HepG2 (cell line): ENCODE data around the gene CDK5RAP2. TPM values are rescaled to one million over a fixed set of nuclear protein-coding genes. Genes with fewer than 3 reads are reported as not detected.

ENCODE experiments used
- ATAC-seq: fragments of 200-7000 bp; cut with Tn5 transposase; 3 replicates; pipeline ENCODE4 v1.9.1; 2020; ENCODE audit warnings: mild to moderate bottlenecking, moderate library complexity
- BruUV-seq: library from RNA; stranded (reverse); fragments of 400-500 nt; replicated peaks from 2 replicates; lab custom pipeline; 2021; lab: Mats Ljungman, UMichigan
- CTCF ChIA-PET: fragments of 300-600 bp; formaldehyde crosslinking; extraction: SDS; loops from one replicate; lab custom pipeline; 2021; ENCODE audit warnings: low total read pairs, inconsistent platforms, low intra/inter-chr PET ratio; lab: Yijun Ruan, JAX
- POLR2A ChIA-PET: fragments of 350-600 bp; sonication (Branson Sonifier 250); formaldehyde crosslinking; loops from one replicate; lab custom pipeline; 2020; ENCODE audit warnings: antibody characterized with exemption, inconsistent platforms; lab: Yijun Ruan, JAX
- DNase-seq: peaks from one replicate; pipeline ENCODE4 v3.0.0-alpha.2; 2015; ENCODE audit warnings: low spot score
- FAIRE-seq: peaks from 3 replicates; lab custom pipeline; 2011; peaks lifted over from hg19 to GRCh38; lab: Jason Lieb, UNC
- H2AFZ ChIP-seq: one replicate; pipeline ENCODE4 v1.6.1; 2011; ENCODE audit warnings: low read length, inconsistent platforms
- H3K27ac ChIP-seq: fragments of 300-600 bp; 3 replicates; pipeline ENCODE4 v1.8.0; 2011; ENCODE audit warnings: mixed run types, mild to moderate bottlenecking, mixed read lengths, low read length, inconsistent platforms; ENCODE audit not compliant: insufficient read depth; ENCODE audit errors: extremely low read length
- H3K27me3 ChIP-seq, 2 experiments: fragments of 200-600 bp in 1 of 2; 2 replicates in 1 of 2; 3 replicates in 1 of 2; pipeline versions ENCODE4 v1.6.0 to v1.8.0; 2011; ENCODE audit warnings: low read length in 2 of 2, mild to moderate bottlenecking in 2 of 2, moderate library complexity in 2 of 2, inconsistent platforms in 1 of 2; ENCODE audit not compliant: insufficient read depth in 2 of 2, control insufficient read depth in 1 of 2
- H3K36me3 ChIP-seq, 2 experiments: fragments of 200-600 bp in 1 of 2; replicated peaks in 1 of 2; 2 replicates in 1 of 2; 3 replicates in 1 of 2; pipeline versions ENCODE4 v1.5.1 to v1.8.0; 2011; ENCODE audit warnings: low read length in 2 of 2, inconsistent platforms in 1 of 2; ENCODE audit not compliant: insufficient read depth in 2 of 2, control insufficient read depth in 1 of 2
- H3K4me1 ChIP-seq: 2 replicates; pipeline ENCODE4 v1.5.1; 2012; ENCODE audit warnings: low read length, inconsistent platforms; ENCODE audit not compliant: insufficient read depth
- H3K4me2 ChIP-seq: 2 replicates; pipeline ENCODE4 v1.6.0; 2011; ENCODE audit warnings: low read depth, low read length, inconsistent platforms
- H3K4me3 ChIP-seq, 3 experiments: fragments of 200-600 bp in 1 of 3; sonication (generic), shearing (Covaris generic) in 1 of 3; replicated peaks in 1 of 3; 2 replicates each; pipeline ENCODE4 v1.5.1; 2011 to 2016; ENCODE audit warnings: low read length in 3 of 3, inconsistent platforms in 2 of 3, low read depth in 2 of 3, mild to moderate bottlenecking in 2 of 3, control low read depth in 1 of 3, mixed read lengths in 1 of 3; ENCODE audit not compliant: insufficient read depth in 1 of 3
- H3K79me2 ChIP-seq: one replicate; pipeline ENCODE4 v1.6.1; 2011; ENCODE audit warnings: low read length, inconsistent platforms; ENCODE audit not compliant: insufficient read depth
- H3K9ac ChIP-seq: 2 replicates; pipeline ENCODE4 v1.6.0; 2011; ENCODE audit warnings: mild to moderate bottlenecking, low read depth, low read length, inconsistent platforms; ENCODE audit not compliant: insufficient read depth
- H3K9me3 ChIP-seq: 2 replicates; pipeline ENCODE4 v1.5.1; 2012; ENCODE audit warnings: mild to moderate bottlenecking, low read length
- H4K20me1 ChIP-seq: 2 replicates; pipeline ENCODE4 v1.6.0; 2011; ENCODE audit warnings: inconsistent platforms, mild to moderate bottlenecking, low read length, moderate library complexity; ENCODE audit not compliant: insufficient read depth
- ARID3A ChIP-seq: IDR thresholded peaks from 2 replicates; pipeline ENCODE4 v1.6.1; 2012; ENCODE audit warnings: low read depth, low read length, improper control_type of control experiment
- ATF2 ChIP-seq: sonication (generic); formaldehyde crosslinking; IDR thresholded peaks from 2 replicates; pipeline ENCODE4 v1.4.0; 2020; ENCODE audit warnings: missing genetic modification reagents
- BCL6 ChIP-seq: IDR thresholded peaks from 2 replicates; pipeline ENCODE4 v1.6.1; 2016; ENCODE audit warnings: missing genetic modification reagents, missing compliant biosample characterization
- CTCF ChIP-seq: sonication (generic); formaldehyde crosslinking; IDR thresholded peaks from 2 replicates; pipeline ENCODE4 v1.5.0; 2020; ENCODE audit warnings: mild to moderate bottlenecking, missing genetic modification reagents, moderate library complexity
- GATAD2A ChIP-seq: IDR thresholded peaks from 2 replicates; pipeline ENCODE4 v1.6.1; 2016
- KAT8 ChIP-seq: IDR thresholded peaks from 2 replicates; pipeline ENCODE4 v1.6.1; 2016; ENCODE audit warnings: missing genetic modification reagents, missing compliant biosample characterization
- MAFF ChIP-seq: IDR thresholded peaks from 2 replicates; pipeline ENCODE4 v1.6.1; 2011; ENCODE audit warnings: low read depth, low read length, improper control_type of control experiment
- MAFK ChIP-seq, 2 experiments: IDR thresholded peaks in 1 of 2; conservative IDR thresholded peaks in 1 of 2; 2 replicates each; pipeline ENCODE4 v1.6.1; 2011; ENCODE audit warnings: improper control_type of control experiment in 2 of 2, low read length in 2 of 2
- MAZ ChIP-seq, 2 experiments: sonication (generic) in 1 of 2; formaldehyde crosslinking in 1 of 2; IDR thresholded peaks; 2 replicates each; pipeline versions ENCODE4 v1.5.0 to v1.6.1; 2012 to 2020; ENCODE audit warnings: low read depth in 2 of 2, mild to moderate bottlenecking in 2 of 2, borderline replicate concordance in 1 of 2, improper control_type of control experiment in 1 of 2, low read length in 1 of 2, missing genetic modification reagents in 1 of 2, moderate library complexity in 1 of 2
- RAD21 ChIP-seq: fragments of 450-650 bp; formaldehyde crosslinking; IDR thresholded peaks from 2 replicates; pipeline ENCODE4 v1.5.0; 2020; ENCODE audit warnings: mild to moderate bottlenecking
- RXRB ChIP-seq: IDR thresholded peaks from 2 replicates; pipeline ENCODE4 v1.6.1; 2016; ENCODE audit warnings: borderline replicate concordance, missing genetic modification reagents, missing compliant biosample characterization
- SAFB2 ChIP-seq: sonication (generic); formaldehyde crosslinking; IDR thresholded peaks from 2 replicates; pipeline ENCODE4 v1.5.1; 2020; ENCODE audit warnings: missing genetic modification reagents, low read depth, mild to moderate bottlenecking, borderline replicate concordance
- SMC3 ChIP-seq: IDR thresholded peaks from 2 replicates; pipeline ENCODE4 v1.6.1; 2011; ENCODE audit warnings: low read length, improper control_type of control experiment
- SNAPC2 ChIP-seq: sonication (generic); formaldehyde crosslinking; IDR thresholded peaks from 2 replicates; pipeline ENCODE4 v1.8.1; 2022; ENCODE audit warnings: mild to moderate bottlenecking, missing genetic modification reagents
- STAG1 ChIP-seq: sonication (generic); formaldehyde crosslinking; IDR thresholded peaks from 2 replicates; pipeline ENCODE4 v1.4.0; 2020; ENCODE audit warnings: missing genetic modification reagents
- ZSCAN5A ChIP-seq: sonication (generic); formaldehyde crosslinking; IDR thresholded peaks from 2 replicates; pipeline ENCODE4 v1.8.0; 2022; ENCODE audit warnings: mild to moderate bottlenecking, missing genetic modification reagents, borderline replicate concordance
- WGBS: methylation state at CpG from one replicate; pipeline ENCODE4 v1.1.6; 2017; ENCODE audit warnings: low lambda C conversion rate; 5-methylcytosine and 5-hydroxymethylcytosine counted together
- in situ Hi-C: cut with HindIII; loops from 2 replicates; pipeline ENCODE4 v1.10.0; 2017; ENCODE audit warnings: low pct_unique_long_range_greater_than_20kb; ENCODE audit not compliant: extremely low pct_ligation_motif_present
- intact Hi-C: fragments of 100-400 bp; cut with micrococcal nuclease; formaldehyde crosslinking; loops from one replicate; pipeline ENCODE4 v1.10.0; 2022; ENCODE audit not compliant: unreplicated experiment
- polyA plus RNA-seq, 8 experiments: library from polyadenylated mRNA; depleted of rRNA in 3 of 8; stranded (reverse) in 7 of 8; unstranded in 1 of 8; fragments of >200 nt; fragmentation: Illumina TruSeq in 4 of 8; extraction: Trizol in 4 of 8; gene quantifications; 2 replicates each; pipeline versions ENCODE4 v1.2.1 to v1.2.3, GENCODE V29; 2011 to 2016; ENCODE audit warnings: low read depth in 4 of 8, missing spikeins in 1 of 8, mixed read lengths in 1 of 8; ENCODE audit not compliant: insufficient read depth in 1 of 8
- total RNA-seq, 5 experiments: library from RNA; depleted of rRNA; stranded (reverse); fragments of >200 nt; fragmentation: Illumina TruSeq; extraction: Trizol; gene quantifications; 2 replicates each; pipeline ENCODE4 v1.2.3, GENCODE V29; 2016; ENCODE audit warnings: low read depth in 1 of 5

The CDK5RAP2 gene
- total and polyA plus RNA-seq, 2 of the 13 experiments (the other 11 are each of a cell fraction or from before 2014, with no cell fraction given) = 31.8 to 42.2 TPM

DNA sequence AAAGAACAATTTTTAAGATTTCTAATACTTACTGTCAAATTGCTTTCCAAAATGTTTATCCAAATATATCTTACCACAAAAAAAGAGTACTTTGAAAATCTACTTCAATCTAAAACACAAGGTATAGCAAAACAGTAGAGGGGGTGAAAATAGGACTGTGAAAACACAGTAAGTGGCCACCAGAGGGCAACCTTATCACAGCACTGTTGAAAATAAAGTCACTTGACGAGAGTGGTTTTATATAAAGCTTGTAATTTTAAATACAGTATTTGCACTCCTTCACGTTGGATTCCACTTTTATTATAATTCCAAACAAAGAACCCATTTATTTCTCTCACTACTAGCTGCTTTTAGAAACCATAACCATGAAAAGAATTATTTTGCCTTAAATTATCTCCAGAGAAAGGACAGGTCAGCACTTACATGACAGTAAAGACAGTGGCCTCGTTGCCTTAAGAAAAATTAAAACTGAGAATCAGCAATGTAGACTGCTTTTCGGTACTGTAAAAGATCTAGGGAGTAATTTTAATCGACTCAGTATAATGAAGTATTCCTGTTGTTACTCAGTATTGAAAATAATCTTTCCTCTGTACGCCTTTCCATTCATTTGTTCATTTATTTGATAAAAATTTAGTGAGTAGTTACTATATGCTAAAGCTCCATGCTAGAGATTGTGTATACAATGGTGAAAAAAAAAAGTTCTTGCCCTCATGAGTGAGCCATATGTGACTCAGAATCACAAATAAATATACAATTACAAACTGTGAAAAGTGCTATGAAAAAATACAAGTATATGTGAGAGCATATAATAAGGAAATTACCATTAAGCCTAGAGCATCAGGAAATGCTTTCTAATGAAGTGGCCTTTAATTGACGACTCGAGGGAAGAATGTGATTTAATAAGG, 40.0 kb upstream of the CDK5RAP2 start:
- no TSS peak for BruUV-seq
- POLR2A ChIA-PET = no interaction called here
- 0 out of 5 replicates have a peak, but pooled peaks cover 0 to 2% of the 10 kb centered on the region in 2 experiments for H3K36me3 ChIP-seq
- peak; percentile 77 for TF ChIP-seq CTCF (CRISPR knock-in tag)
- 0 out of 2 replicates have a peak, but pooled peaks have one; percentile 33 for TF ChIP-seq GATAD2A (CRISPR knock-in tag)
- TF ChIP-seq MAZ (IDR thresholded peaks at IDR 0.05; ENCODE audit: borderline replicate concordance, low read depth, low read length) = no peak
- TF ChIP-seq MAZ (CRISPR knock-in tag; IDR thresholded peaks at IDR 0.05; ENCODE audit: low read depth) = no peak
- TF ChIP-seq KAT8 (CRISPR knock-in tag) = 0 out of 2 replicates have a peak, but pooled peaks have one; percentile 18
- peak; percentile 13; the same call in 1 of the 2 replicates for TF ChIP-seq ARID3A
- TF ChIP-seq ZSCAN5A = no peak
- TF ChIP-seq STAG1 (CRISPR knock-in tag) = peak; percentile 80
- TF ChIP-seq MAFK (conservative IDR thresholded peaks at IDR 0.05 in 1 of 2, IDR thresholded peaks at IDR 0.05 in 1 of 2; ENCODE audit: low read length in 2 of 2) = peak; percentile 28 to 34; a peak in 2 of 4 replicates
- no peak for TF ChIP-seq ATF2 (CRISPR knock-in tag)
- TF ChIP-seq SMC3 = peak; percentile 74
- TF ChIP-seq RAD21 (CRISPR knock-in tag) = peak; percentile 73
- TF ChIP-seq MAFF = peak; percentile 36
- no peak for TF ChIP-seq SAFB2 (CRISPR knock-in tag)
- TF ChIP-seq BCL6 (CRISPR knock-in tag) = no peak
- TF ChIP-seq RXRB (CRISPR knock-in tag) = 0 out of 2 replicates have a peak, but pooled peaks have one; percentile 22
- 0 out of 2 replicates have a peak, but pooled peaks have one; percentile 10 for TF ChIP-seq SNAPC2

More for the DNA sequence above, 40.0 kb upstream of the CDK5RAP2 start:
- no peak overlapping the region for H3K9ac ChIP-seq
- H3K79me2 ChIP-seq = no peaks in the 10 kb centered on the region
- WGBS = 54% methylated on average over 8 of the region's 8 CpGs
- peak; percentile 77 for ATAC-seq
- no peaks in the 10 kb centered on the region for H4K20me1 ChIP-seq
- H3K4me3 ChIP-seq = no peak overlapping the region
- peak; percentile 70 for FAIRE-seq
- CTCF ChIA-PET = interaction anchor here (2.0 kb wide), 1 partner anchor 123 kb away, joined by 10 read pairs; no protein-coding TSS in a partner anchor
- no peaks in the 10 kb centered on the region for H3K9me3 ChIP-seq
- DNase-seq = peak; percentile 56
- no peak overlapping the region for H3K4me2 ChIP-seq
- H3K27me3 ChIP-seq = no peaks in the 10 kb centered on the region
- no peak overlapping the region for H2AFZ ChIP-seq
- no peak overlapping the region for H3K27ac ChIP-seq
- H3K4me1 ChIP-seq = peaks cover 12% of the 10 kb centered on the region
- in situ Hi-C loops = loop anchor here (5.0 kb wide), 1 partner anchor 112 kb away; no protein-coding TSS in a partner anchor
- intact Hi-C loops = loop anchor here (2.0 to 10.0 kb wide), 3 partner anchors 85 to 112 kb away; no protein-coding TSS in a partner anchor
